Uterus (tissue), 4 donors: Measurements from ENCODE around the gene VAMP3. TPM values are rescaled to one million over a fixed set of nuclear protein-coding genes. Genes with fewer than 3 reads are reported as not detected.

ENCODE experiments used
- total RNA-seq, 4 donors: library from RNA; depleted of rRNA in 3 of 4; stranded (reverse); fragments of >200 nt in 3 of 4; gene quantifications; one replicate each; pipeline versions ENCODE4 v1.1.0 to v1.2.4, GENCODE V29; 2014 to 2023
- donor health status: DM: yes; HTN: yes; CAD: no.

Gene VAMP3
- total RNA-seq, 4 donors from 2014 or later, result 41.0 to 128 (median 71.8) TPM

Other genes with a start within 250 kb of the VAMP3 start
- 10 to 100 TPM in 3 of 4 donors, 1 to 10 TPM in 1; 6.9 to 69.0 (median 20.7) TPM for gene PER3, start 13.0 kb downstream of the VAMP3 start, total RNA-seq
- not detected for gene UTS2, start 81.8 kb downstream of the VAMP3 start, total RNA-seq
- gene TNFRSF9, start 169.5 kb downstream of the VAMP3 start, total RNA-seq, result not detected
- gene PARK7, start 190.4 kb downstream of the VAMP3 start, total RNA-seq, result 100 to 1,000 TPM in 3 of 4 donors, 10 to 100 TPM in 1; 91.7 to 176 (median 166) TPM